22Rv1 (cell line): Measurements from ENCODE around the gene NFIX.

Experiments
- H3K27ac ChIP-seq: fragments of 450-650 bp; 2 replicates; pipeline ENCODE4 v1.5.1; 2017
- CTCF ChIP-seq: fragments of 450-650 bp; IDR thresholded peaks from 2 replicates; pipeline ENCODE4 v1.5.1; 2017; ENCODE audit warnings: mild to moderate bottlenecking
- ZFX ChIP-seq: fragments of 450-650 bp; IDR thresholded peaks from 2 replicates; pipeline ENCODE4 v1.6.1; 2017; ENCODE audit warnings: antibody characterized with exemption, borderline replicate concordance

The NFIX gene

GRCh38 chr19:12948612-12949362, 46.5 kb upstream of the NFIX start:
- TF ChIP-seq ZFX (no peak), CTCF (no peak)
- H3K27ac ChIP-seq: no peak overlapping the region

GRCh38 chr19:12949363-12950283, 45.7 kb upstream of the NFIX start:
- H3K27ac ChIP-seq: peak overlapping the region; percentile 92; the same call in 1 of the 2 replicates
- TF ChIP-seq ZFX: no peak
- TF ChIP-seq CTCF: no peak

- H3K27ac ChIP-seq: peak overlapping the region; percentile 92
Measured at GRCh38 chr19:12952050-12952449, 43.2 kb upstream of the NFIX start.

- H3K27ac ChIP-seq: peak overlapping the region; percentile 92
- TF ChIP-seq CTCF: no peak
- no peak for TF ChIP-seq ZFX
Measured at GRCh38 chr19:12952488-12953137, 42.7 kb upstream of the NFIX start.

- H3K27ac ChIP-seq: peak overlapping the region; percentile 92; the same call in 1 of the 2 replicates
- no peak for TF ChIP-seq CTCF
- no peak for TF ChIP-seq ZFX
Measured at GRCh38 chr19:12953138-12953798, 42.0 kb upstream of the NFIX start.

- no peak for TF ChIP-seq ZFX
- no peak for TF ChIP-seq CTCF
- H3K27ac ChIP-seq: peak overlapping the region; percentile 92
Measured at GRCh38 chr19:12953799-12954611, 41.3 kb upstream of the NFIX start.
